GM18502 (cell line): ENCODE results near the gene NOS1.

Source experiments
- ATAC-seq: cut with Tn5 transposase; IDR thresholded peaks from one replicate; pipeline ENCODE4 v1.9.1; 2021; ENCODE audit warnings: mild to moderate bottlenecking; ENCODE audit not compliant: unreplicated experiment, poor library complexity

Gene NOS1

GRCh38 chr12:117334051-117334450 lies 27.4 kb downstream of the NOS1 start:
- ATAC-seq = no peak

- no peak for ATAC-seq
Measured at GRCh38 chr12:117333331-117333881, 28.0 kb downstream of the NOS1 start.

- ATAC-seq = no peak
Measured at GRCh38 chr12:117331691-117332090, 29.7 kb downstream of the NOS1 start.

GRCh38 chr12:117330441-117331113 lies 30.8 kb downstream of the NOS1 start:
- ATAC-seq = no peak

GRCh38 chr12:117329756-117330155 lies 31.7 kb downstream of the NOS1 start:
- ATAC-seq = no peak

GRCh38 chr12:117328556-117329100 lies 32.8 kb downstream of the NOS1 start:
- ATAC-seq = no peak

- ATAC-seq = no peak
Measured at GRCh38 chr12:117322428-117322827, 39.0 kb downstream of the NOS1 start.

GRCh38 chr12:117321572-117321971 lies 39.9 kb downstream of the NOS1 start:
- ATAC-seq = no peak

- no peak for ATAC-seq
Measured at GRCh38 chr12:117318591-117318990, 42.8 kb downstream of the NOS1 start.

- ATAC-seq = no peak
Measured at GRCh38 chr12:117316336-117316735, 45.1 kb downstream of the NOS1 start.

- no peak for ATAC-seq
Measured at GRCh38 chr12:117313926-117314325, 47.5 kb downstream of the NOS1 start.

GRCh38 chr12:117312770-117313169 lies 48.7 kb downstream of the NOS1 start:
- ATAC-seq = no peak

- ATAC-seq = no peak
Measured at GRCh38 chr12:117309276-117309925, 52.0 kb downstream of the NOS1 start.

GRCh38 chr12:117300174-117300573 lies 61.3 kb downstream of the NOS1 start:
- ATAC-seq = no peak

- no peak for ATAC-seq
Measured at GRCh38 chr12:117298648-117299225, 62.7 kb downstream of the NOS1 start.

GRCh38 chr12:117298191-117298590 lies 63.2 kb downstream of the NOS1 start:
- no peak for ATAC-seq

- no peak for ATAC-seq
Measured at GRCh38 chr12:117294189-117294603, 67.2 kb downstream of the NOS1 start.

- no peak for ATAC-seq
Measured at GRCh38 chr12:117293510-117293909, 67.9 kb downstream of the NOS1 start.

GRCh38 chr12:117292688-117293087 lies 68.7 kb downstream of the NOS1 start:
- ATAC-seq = no peak

- no peak for ATAC-seq
Measured at GRCh38 chr12:117284140-117284539, 77.3 kb downstream of the NOS1 start.

GRCh38 chr12:117282490-117282889 lies 78.9 kb downstream of the NOS1 start:
- no peak for ATAC-seq
